Activated T-helper 9 cell treated with anti-CD3 and anti-CD28 coated beads, Interleukin-2, amount 50 U/mL, for 16 hours (primary cell): Measurements from ENCODE around the gene CDH9.

Experiments used
- DNase-seq: peaks from one replicate; pipeline ENCODE4 v3.0.0-alpha.2; 2020; ENCODE audit warnings: low read depth

The CDH9 gene, protein sequence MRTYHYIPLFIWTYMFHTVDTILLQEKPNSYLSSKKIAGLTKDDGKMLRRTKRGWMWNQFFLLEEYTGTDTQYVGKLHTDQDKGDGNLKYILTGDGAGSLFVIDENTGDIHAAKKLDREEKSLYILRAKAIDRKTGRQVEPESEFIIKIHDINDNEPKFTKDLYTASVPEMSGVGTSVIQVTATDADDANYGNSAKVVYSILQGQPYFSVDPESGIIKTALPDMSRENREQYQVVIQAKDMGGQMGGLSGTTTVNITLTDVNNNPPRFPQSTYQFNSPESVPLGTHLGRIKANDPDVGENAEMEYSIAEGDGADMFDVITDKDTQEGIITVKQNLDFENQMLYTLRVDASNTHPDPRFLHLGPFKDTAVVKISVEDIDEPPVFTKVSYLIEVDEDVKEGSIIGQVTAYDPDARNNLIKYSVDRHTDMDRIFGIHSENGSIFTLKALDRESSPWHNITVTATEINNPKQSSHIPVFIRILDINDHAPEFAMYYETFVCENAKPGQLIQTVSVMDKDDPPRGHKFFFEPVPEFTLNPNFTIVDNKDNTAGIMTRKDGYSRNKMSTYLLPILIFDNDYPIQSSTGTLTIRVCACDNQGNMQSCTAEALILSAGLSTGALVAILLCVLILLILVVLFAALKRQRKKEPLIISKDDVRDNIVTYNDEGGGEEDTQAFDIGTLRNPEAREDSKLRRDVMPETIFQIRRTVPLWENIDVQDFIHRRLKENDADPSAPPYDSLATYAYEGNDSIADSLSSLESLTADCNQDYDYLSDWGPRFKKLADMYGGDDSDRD

GRCh38 chr5:27038476-27038875 lies at the start of gene CDH9:
Gene CDH9, minus strand, starts transcription at chr5:27038586. Its CDS starts 50,253 bp downstream, at chr5:26988333.
- DNase-seq, result no peak

DNA sequence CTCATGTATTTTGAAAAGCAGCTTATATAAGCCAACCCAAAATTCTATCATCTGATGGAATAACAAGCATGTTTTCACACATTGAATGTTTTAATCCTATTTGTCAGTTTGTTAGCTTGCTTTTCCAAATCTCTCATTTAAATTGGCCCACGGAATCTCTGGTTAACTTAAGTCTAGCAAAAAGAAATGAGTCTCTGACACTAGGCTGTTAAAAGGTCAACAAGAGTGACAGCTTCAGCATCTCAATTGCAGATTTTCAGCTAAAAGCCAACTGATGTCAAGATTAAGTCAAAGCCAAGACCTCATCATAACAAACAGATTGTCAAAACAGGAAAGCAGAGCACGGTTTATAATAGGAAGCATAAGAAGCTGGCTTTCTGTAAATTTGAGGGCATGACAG lies 49.4 kb upstream of the CDH9 start:
- no peak for DNase-seq

- no peak for DNase-seq
These were observed 45.3 kb upstream of the CDH9 start for GRCh38 chr5:27083449-27084415.

- no peak for DNase-seq
These were observed 41.8 kb upstream of the CDH9 start for GRCh38 chr5:27080147-27080546.

- no peak for DNase-seq
These were observed 24.1 kb upstream of the CDH9 start for GRCh38 chr5:27062451-27062850.

DNA sequence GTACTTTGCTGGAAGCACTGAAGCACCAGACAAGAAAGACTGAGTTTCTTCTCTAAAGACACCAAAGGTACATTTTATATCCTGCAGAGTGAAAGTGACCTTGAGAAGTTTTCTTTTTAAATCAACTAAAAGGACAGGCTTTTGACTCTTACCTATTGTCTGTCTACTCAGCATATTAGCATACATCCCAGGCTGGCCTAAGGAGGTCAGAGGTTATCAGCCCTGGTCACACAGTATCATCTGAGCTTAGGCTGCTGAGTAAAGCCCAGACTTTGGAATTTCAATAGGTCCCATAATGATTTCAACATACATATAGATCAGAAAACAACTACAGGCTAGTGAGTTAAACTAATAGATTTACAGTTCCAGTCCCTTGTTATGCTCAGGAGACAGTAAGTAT lies 10.1 kb upstream of the CDH9 start:
- no peak for DNase-seq

GRCh38 chr5:27041372-27041771 lies 3.0 kb upstream of the CDH9 start:
- no peak for DNase-seq

DNA sequence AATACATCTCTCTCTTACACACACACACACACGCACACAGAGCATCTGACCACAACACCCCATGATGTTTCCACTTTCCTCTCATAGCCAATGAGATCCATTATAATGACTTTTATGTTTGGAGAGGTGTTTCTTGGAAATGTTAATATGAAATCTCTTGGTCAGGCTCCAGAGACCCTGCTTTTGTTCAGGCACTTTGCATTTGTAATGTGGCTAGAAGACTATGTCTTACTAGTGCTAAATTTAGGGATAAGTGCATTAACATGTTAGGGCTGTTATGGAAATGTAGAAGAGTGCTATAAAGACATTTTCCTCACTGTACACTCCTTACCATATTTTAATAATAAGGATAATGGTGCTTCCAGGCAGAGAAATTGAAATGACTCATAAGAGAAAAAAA lies 3.8 kb downstream of the CDH9 start:
- DNase-seq, result no peak

DNA sequence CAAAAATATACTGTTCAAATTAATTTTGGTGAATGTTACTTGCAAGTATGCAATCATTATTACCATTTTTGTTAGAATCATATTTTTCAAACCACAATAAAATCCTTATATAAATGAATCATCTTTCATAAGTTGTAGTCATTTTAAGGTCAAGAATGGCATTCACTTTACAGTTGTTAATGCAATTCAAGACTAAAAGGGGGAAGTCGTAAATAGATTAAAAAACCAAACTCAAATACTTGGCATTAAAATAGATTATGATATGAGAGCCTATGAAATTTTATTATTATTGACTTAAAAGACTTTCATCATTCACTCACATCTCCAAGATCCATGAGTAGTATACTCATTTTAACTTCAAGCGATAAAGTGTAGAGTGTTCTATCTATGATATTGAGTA lies 11.6 kb downstream of the CDH9 start:
- no peak for DNase-seq

GRCh38 chr5:27026063-27026462 lies 12.3 kb downstream of the CDH9 start:
- DNase-seq, result no peak

GRCh38 chr5:27021471-27021870 lies 16.9 kb downstream of the CDH9 start:
- no peak for DNase-seq

- no peak for DNase-seq
These were observed 17.4 kb downstream of the CDH9 start for GRCh38 chr5:27020973-27021372.

GRCh38 chr5:27015758-27016157 lies 22.6 kb downstream of the CDH9 start:
- no peak for DNase-seq

- DNase-seq, result no peak
These were observed 27.1 kb downstream of the CDH9 start for GRCh38 chr5:27011274-27011673.

- DNase-seq, result no peak
These were observed 27.7 kb downstream of the CDH9 start for GRCh38 chr5:27010646-27011045.

GRCh38 chr5:27009540-27009915 lies 28.9 kb downstream of the CDH9 start:
- no peak for DNase-seq

GRCh38 chr5:27008604-27009539 lies 29.5 kb downstream of the CDH9 start:
- DNase-seq, result no peak

DNA sequence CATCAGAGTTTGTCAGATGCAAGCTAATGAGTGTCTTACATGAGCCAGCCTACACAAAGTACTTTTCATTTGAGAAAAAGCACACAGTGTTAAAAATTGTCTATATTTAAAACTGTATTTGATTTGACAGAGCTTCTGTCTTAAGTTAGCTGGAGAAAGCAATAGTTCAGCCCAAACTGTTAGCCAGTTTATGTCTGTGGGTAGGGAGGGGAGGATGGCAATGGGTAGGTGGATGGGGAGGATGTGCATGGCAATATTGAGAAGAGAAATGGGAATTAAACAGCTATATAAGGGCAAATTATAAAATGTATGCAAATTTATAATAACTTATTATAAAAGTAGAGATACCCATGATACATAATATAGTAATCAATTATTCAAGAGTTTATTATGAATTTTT lies 31.3 kb downstream of the CDH9 start:
- DNase-seq, result no peak

GRCh38 chr5:26986985-26987384 lies 51.4 kb downstream of the CDH9 start:
- no peak for DNase-seq

DNA sequence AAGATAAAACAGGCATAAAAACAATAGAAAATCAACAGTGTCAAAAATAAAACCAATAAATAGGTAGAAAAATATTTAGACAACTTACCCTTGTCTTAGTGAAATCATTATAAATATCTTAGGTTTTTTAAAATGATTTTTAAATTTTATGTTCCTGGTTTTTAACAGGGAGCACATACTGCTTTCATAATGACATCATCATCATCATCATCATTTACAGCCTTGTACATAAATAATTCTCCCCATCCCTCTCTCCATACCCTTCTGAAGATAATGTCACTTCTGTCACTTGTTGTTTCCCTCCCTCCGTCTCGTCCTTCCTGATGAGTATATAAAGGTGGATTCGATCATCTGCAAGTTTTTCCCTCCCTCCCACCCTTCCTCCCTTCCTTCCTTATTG lies 56.6 kb downstream of the CDH9 start:
- DNase-seq, result no peak

- DNase-seq, result no peak
These were observed 79.1 kb downstream of the CDH9 start for GRCh38 chr5:26959290-26959689.
